GM18502 (cell line): Measurements from ENCODE around the gene PAX2.

Experiments used
- ATAC-seq: cut with Tn5 transposase; IDR thresholded peaks from one replicate; pipeline ENCODE4 v1.9.1; 2021; ENCODE audit warnings: mild to moderate bottlenecking; ENCODE audit not compliant: unreplicated experiment, poor library complexity

PAX2 gene

DNA sequence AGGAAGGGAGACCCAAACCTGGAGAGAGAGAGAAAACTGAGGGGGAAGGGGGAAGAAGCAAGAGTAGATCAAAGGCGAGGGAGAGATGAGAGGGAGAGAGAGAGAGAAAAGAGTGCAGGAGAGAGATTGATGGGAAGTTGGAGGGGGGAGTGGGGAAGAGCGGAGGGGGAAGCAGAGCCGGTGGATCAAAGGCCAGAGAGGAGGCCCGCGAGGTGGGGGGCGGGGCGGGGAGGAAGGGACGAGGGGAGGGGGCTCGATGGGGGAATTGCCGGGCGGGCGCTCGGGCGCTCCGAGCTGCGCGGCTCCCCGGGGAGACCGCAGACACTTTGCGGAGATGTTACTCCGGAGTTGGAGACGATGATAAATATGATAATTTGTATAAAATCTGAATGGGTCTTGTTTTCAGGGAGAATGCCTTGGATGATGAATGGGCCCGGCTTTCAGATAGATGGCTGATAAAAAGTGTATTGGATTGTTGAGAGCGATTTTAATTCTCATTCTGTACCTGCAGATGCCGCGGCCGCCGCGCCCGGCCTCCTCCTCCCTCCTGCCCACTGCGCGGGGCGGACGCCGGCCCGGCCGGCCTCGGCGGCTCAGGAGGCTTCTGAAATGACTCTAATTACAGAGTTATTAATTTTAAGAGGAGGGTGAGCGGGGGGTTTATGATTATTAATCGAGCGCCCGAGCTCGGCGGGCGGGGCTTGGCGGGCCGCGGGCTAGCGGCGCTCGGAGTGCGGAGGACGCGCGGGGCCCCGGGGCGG lies 21.4 kb upstream of the PAX2 start:
- ATAC-seq = no peak

DNA sequence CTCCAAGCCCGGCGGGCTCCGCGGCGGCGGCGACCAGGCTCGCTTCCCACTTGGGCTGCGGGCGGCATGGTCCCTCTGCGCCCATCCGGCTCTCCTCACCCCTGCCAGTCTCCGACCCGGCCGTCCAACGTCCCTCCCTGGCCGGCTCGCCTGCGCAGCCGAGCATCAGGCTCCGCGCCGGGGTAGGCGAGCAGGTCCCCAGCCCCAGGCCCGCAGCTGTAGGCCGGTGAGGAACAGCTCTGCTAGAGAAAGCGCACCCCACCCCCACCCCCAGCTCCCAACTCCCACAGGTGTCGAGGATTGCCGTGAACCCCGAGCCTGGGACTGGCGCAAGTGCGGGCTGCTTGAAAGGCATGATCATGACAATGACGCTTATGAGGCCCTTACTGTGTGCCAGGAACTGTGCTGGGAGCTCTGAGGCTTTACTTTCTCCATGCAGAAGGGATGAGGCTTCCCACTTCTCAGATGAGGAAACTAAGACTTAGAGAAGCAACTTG lies 20.8 kb upstream of the PAX2 start:
- no peak for ATAC-seq

DNA sequence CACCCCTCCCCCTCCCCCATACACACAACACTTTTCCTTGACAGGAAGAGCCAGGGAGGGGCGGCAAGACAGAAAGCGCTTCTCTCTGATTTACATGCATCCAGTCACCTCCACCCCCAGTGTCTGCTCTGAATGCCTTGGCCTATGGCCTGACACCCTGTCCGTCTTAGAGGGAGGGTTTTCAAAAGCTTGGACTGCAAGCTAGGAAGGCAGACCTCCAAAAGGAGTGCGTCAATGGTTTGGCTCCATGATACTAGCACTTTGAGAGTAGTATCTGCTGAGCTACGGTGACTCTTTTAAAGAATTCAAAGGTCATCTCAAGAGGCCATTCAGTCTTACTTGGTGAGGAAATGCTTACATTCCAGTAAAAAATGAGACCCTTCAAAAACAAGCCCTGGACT lies 20.3 kb upstream of the PAX2 start:
- no peak for ATAC-seq

DNA sequence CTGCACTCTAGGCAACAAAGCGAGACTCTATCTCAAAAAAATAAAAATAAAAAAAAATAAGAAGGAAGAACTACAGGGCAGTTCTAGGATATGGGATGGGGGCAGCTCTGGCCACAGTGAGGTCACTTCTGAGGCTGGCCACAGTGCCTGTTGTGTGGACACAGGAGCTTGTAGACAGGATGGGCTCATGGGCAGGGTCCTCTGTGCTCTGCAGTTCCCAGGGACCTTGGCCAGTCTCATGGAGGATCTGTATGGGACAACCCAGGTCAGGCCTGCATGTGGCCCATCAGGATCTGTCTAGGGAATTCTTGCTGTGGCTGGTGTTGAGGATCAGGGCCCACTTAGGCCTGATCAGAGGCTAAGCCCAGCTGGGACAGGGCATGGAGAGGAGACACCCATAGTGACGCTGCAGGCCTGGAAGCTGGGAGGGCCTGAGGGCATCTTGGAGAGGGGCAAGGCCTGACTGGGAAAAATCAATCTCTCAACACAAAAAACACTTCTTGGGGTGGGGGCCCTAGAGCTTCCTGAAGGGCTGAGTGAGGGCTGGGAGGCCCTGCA lies 19.4 kb upstream of the PAX2 start:
- no peak for ATAC-seq

DNA sequence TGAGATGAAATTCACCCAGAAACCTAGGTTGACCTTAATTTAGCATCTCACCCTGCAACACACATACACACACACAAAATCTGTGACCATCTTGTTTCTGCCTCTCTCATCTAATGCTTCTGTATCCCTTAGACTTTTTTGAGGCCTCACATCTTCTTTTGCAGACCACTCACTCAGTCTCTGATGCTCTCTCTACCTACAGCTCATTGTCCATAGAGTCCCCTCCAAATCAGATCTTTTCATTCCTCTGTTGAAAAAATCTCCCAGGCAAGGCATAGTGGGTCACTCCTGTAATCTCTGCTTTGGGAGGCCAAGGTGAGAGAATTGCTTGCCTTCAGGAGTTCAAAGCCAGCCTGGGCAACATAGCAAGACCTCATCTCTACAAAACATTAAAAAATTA lies 17.6 kb upstream of the PAX2 start:
- no peak for ATAC-seq

DNA sequence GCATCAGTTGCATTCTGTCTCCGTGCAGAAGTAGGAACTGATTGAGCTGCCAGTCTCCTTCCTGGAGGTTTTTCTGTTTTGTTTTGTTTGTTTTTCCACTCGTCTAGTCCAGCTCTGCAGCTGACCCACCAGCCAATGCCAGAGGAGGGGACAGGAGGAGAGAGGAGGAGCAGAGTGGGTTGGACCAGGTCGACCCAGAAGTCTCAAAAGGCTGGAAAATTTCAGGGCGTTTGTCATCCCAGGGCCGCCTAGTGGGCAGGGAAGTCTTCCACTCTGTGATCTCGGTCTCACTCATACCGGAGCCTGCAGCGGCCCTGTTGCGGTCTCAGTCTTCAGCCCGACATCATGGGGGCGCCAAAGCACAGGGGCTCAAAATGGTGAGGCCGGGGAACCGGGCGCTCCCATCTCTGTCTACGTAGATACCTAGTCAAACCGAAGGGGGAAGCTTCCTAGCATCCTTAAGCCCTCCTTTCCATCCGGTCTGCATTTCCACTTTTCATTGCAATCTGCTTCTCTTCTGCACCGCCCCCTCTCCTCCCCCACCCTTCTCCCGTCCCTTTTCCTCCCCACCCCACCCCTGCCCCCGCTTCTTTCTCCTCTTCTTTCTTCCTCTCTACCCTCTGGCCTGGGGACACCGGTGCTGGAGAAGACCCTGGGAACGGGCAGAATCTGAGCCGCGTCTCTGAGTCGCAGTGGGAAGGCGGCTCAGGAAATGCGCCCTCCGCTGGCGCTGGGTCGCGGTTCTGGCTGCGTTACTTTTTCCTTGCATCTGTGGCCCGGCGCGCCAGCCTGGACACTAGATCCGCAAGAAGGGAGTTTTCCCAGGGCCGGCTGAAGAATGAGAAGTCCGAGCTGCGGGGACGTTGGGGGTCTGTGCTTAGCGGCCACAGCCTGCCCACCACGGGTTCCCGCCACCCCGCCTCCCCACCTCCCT lies 16.2 kb upstream of the PAX2 start:
- ATAC-seq = no peak

DNA sequence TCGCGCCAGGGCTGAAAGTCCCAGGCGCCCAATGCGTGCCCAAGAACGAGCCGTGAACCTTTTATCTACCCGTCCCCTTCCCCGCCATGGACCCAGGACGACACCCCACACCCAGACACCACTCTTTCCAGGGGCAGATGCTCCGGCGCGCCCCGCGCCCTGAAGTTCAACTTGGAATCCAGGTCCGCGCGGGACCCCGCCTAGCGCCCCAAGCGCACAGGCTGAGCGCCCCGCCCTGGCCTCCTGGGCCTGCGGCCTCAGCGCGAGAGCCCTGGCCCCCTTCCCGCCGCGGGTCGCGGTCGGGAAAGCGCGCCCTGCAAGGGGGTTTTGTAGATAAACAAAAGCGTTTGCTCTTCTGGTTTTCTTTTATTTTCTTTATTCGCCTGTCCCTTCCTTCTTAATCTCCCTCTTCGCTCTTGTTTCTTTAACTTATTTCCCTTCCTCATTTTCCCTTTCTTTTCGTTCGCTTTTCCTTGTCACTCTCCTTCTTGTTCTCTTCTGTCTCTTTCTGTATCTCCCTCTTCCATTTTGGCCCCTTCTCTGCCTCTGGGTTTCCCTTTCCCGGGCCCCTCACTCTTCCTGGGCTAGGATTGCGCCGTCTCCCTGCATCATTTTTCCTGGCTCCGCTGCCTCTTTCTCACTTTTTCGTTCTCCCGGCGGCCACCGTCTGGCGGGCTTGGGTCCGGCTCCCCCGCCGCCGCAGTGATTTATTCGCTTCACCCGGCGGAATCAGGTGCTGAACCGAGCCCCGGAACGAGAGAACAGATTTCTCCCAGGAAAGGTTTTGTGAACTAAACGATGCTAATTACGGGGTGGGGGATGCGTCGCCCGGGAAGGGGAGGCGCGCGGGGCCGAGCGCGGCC lies 15.3 kb upstream of the PAX2 start:
- no peak for ATAC-seq

DNA sequence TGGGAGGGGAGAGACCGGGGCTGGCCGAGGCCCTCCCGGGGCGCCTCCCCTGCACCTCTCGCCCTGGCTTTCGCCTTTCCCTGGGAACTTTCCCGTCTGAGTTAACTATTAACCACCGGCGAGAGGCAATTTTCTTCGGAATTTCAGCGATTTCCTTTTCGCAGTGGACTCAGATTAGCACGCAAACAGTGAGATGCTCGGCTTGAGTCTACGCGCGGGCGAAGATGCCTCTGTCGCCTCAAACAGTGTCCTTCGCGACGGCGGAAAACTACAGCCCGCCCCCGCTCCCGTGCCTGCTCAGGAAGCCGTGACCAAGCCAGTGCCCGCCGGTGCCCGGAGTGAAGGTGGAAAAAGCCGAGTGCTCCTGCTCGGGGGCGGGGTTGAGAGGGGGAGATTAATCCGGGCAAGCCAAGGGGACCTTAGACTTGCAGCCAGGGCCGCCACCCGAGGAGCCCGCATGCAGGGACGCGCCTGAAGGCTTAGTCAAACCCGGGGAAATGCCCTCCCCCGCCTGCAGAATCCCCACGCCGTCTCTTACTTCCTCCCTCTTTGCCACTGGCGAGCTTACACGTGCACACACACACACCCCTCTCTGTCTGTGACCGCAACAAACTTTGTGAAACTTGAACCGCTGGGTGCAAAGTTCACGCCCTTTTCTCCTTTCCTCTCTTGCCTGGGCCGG lies 14.5 kb upstream of the PAX2 start:
- ATAC-seq = peak; percentile 58

DNA sequence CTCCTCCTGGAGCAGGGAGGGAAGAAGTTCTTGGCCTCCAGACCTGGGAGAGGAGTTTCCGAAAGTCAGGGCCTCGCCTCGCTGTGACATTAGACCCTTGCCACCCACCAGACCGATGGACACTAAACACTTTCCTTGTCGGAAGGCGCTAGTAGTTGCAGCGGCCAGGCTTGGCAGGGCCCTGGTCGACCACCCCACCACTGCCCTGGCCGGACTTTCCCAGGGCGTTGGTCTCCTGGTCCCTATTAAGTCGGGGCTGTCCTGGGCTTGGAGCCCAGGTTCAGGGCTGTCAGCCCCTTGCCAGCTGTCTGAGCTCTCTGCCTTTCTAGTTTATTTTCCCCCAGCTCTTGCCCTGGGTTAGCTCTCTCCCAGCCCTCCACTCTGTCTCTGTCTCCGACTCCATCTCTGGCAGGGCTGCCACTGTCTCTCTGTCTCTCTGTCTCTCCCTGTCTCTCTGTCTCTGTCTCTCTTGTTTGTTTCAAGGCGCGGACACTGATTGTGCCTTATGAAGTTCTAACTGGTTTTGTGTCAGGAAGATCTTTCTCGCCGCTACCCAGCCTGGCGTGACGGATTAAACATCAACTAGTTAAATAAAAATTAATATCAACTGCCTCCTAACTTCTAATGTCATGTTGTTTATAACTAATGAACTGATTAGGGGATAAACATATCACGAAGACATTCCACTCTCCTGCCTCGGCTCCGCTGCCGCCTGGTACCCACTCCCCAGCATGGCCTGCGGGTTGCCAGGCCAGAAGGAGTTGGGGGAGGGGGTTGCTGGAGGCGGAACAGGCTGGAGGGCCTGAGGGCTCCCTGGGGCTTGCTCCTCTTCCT lies 13.8 kb upstream of the PAX2 start:
- ATAC-seq = no peak

DNA sequence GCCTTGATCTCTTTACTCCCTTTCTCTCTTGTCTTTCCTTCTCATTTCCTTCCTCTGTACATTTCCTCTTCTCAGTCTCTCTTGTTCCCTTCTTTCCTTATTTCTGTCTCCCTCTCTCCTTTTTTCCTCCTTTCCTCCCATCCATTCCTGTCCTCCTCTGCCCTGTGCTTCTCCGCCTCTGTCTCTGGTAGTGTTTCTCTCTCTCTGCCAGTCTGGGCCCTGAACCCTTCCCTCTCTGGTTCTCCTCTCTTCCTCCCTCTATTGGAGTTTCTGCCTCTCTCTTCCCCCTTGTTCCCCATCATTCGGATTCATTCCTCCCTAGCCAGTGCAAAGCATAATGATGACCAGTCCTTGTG lies 13.2 kb upstream of the PAX2 start:
- ATAC-seq = no peak

DNA sequence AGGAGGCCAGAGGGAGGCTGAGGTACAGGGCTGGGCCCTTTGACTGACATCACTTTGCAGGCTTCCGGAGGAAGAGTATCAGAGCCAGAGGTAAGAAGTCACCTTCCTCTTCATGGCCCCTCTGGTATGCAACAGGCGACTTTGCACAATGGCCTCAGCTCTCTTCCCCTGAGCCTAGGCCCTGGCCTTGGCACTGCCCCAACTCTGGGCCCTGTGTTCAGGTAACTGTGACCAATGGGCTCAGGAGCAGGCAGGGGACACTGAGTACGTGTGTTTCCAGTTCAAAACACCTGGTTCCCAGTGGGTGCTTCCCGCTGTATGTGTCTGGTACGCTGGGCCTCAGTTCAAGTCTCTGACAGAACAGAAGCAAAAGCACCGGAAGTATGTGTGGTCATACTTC lies 12.1 kb upstream of the PAX2 start:
- no peak for ATAC-seq

DNA sequence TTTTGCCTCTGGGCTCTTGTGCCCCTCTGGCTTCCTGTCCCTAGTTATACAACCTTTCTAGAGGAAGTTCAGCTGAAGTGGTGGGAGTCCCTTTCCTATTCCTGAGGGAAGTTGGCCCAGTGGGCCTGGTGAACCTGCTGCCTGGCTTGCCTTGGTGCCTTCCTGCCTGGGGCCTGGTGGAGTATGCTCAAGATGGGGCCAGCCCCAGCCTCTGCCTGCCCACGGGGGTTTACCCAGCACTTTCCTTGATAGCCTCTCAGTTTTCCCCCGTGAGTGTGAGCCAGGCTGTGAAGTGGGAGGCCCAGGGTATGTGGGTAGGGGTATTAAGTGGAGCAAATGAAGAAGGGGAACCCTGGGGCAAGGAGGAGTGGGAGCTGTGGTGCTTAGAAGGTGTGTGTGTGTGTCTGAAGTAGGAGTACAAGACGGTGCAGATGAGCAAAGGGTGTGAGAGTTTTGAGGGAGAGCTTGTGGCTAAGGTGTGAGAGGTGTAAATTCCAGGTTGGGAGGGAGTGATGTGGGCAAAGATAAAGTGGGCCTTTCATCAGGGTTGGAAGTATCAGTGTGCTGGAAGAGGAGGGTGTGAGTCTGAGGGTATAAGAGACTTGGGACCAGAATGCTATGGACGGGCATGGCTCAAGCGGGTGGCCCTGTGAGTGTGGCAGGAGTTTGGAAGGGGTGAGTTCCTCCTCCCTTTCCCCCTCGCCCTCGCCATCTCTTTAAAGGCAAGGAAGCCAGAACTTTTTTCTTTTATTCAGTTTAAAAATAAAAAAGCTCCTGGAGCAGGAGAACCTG lies 10.9 kb upstream of the PAX2 start:
- ATAC-seq = no peak

DNA sequence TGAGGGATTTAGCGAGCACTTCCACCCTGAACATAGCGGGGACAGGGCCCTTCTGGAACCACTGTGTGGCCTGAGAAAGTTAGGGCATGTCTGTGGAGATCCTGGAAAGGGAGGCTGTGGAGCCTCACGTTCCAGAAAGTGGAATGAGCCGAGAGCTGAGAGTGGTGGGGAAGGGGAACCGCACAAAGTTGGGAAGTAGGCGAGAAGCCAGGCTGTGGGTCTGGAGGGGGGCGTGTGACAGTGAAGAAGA lies 10.4 kb upstream of the PAX2 start:
- no peak for ATAC-seq

DNA sequence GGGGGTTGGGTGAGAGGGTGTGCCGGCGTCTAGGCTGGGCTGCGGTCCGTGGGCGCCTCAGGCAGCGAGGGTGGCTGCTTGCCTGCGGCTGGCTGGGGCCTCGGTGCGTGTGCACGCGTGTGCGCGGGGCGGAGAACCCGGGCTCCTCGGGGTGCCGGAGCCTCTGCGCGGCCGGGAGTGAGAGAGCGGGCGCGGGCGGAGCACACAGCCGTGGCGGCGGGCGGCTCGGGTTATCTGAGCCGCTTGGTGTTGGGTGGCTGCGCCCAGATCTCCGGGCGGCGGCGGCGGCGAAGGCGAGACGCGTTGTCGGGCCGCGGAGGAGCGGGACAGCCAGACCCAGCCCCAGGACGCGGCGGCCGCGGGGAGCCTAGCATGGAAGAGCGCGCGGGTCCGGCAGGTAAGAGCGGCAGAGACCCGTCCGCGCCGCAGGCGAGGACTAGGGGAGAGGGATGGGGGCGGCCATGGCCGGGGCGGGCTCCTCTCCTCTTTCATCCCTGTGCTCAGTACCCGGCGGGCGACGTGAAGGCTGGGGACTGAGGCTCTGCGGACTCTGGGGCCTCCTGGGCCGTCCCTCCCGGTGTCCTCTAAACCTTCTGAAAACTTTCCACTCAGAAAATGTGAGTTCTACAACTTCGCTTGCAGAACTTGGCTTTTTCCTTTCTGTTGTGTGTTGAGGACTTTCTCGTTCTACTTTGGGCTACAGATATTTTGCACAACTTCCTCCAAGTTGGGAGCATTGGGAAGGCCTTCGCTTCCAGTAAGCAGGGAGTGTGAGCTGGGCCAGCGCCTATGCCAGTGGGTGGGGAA lies 9.8 kb upstream of the PAX2 start:
- ATAC-seq = no peak

DNA sequence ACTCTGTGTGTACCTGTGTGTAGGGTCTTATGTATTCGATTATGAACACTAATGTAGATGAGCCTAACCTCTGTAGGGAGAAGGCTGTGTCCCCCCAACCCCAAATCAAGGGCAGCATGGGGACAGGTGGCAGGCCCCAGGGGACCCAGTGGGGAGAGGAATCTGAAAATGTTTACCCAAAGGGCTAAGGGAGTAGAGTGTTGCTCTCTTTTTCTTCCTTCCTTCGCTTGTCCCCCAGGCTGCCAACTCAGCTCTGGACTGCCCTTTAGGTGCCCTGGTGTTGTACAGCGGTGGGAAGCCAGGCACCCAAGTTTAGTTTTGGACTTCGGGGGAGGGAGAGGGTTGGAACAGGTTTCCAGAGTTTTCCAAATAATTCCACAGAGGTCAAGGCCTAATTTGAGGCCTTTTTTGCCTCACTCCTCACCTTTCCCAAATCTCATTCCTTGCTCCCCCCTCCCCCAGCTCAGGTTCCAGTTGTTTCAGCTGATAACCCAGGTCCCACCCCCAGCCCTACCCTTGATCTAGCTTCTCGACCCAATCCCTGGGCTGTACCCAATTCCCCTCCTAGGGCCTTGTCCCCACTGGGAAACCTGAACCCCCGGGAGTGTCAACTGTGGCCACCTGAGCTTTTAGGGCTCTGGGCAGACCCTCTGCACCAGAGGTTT lies 9.1 kb upstream of the PAX2 start:
- no peak for ATAC-seq

DNA sequence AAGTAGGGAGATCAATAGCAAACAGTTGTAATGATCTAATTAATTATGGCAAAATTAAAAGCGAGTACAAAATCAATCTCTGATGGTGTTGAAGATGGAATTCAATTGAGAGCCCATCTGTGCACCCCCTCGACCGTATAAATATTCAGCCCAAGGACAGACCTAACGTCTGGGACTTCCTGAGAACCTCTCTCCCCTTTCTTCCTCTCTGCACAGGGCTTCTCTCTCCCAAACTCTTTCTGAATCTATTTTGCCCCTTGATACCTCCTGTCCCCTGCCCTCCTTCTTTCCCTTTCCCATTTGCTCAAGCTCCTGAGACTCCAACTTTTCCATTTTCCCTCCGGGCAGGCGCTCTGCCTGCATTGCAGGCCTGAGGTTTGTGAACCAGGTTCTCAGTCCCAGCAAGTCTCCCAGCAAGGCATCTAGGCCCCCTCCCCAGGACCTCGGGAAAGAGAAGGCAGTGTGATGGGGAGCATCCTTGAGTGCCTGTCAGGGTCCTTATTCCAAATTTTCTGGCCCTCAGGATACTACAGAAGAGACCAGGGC lies 8.5 kb upstream of the PAX2 start:
- ATAC-seq = no peak
